HG03095 (cell line): ENCODE results near the gene UCHL1.

Experiments
- ATAC-seq: cut with Tn5 transposase; IDR thresholded peaks from one replicate; pipeline ENCODE4 v1.9.1; 2021; ENCODE audit warnings: moderate library complexity; ENCODE audit not compliant: unreplicated experiment

UCHL1 gene

DNA sequence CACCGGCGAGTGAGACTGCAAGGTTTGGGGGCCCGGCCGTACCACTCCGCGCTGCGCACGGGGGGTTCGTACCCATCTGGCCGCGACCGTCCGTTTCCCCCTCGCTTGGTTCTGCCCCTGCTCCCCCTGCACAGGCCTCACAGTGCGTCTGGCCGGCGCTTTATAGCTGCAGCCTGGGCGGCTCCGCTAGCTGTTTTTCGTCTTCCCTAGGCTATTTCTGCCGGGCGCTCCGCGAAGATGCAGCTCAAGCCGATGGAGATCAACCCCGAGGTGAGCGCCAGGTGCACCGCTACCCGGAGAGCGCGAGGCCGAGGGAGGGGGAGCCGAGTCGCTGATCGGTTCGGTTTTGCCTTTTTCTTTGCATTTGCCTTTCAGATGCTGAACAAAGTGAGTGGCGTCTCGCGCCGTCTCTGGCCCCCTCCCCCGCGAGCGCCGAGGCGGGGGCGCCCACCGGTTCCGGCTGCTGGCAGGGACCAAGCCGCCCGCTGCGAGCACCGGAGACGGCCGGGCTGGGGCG, at the start of gene UCHL1:
UCHL1 (plus strand) TSS at position 189 of the 517 bp plus-strand sequence; CDS start at position 238, 49 bp downstream.
- ATAC-seq: peak; percentile 48

DNA sequence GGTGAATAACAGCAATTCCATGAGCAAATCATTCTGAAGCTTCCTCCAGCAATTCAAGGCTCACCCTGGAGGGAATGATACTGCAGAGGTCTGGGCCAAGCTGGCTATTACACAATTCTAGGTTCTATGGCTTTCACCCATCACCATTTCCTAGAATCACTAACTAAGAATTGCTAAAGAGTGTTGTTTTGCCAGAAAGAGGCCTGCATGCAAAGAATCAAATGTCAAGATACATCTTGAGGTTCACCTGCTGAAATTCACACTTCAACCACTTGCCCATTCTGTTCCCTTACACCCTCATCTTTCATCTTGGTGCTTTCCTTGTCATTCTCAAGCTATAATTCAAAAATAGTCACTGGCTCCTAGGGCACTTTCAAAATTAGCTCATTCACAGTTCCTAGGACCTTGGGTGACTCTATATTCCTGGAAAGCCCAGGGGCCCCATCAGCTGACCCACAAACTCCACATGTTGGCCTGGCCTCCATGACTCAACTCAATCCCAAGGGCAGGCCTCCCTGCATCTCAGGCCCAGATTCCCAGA, 49.4 kb upstream of the UCHL1 start:
- no peak for ATAC-seq

DNA sequence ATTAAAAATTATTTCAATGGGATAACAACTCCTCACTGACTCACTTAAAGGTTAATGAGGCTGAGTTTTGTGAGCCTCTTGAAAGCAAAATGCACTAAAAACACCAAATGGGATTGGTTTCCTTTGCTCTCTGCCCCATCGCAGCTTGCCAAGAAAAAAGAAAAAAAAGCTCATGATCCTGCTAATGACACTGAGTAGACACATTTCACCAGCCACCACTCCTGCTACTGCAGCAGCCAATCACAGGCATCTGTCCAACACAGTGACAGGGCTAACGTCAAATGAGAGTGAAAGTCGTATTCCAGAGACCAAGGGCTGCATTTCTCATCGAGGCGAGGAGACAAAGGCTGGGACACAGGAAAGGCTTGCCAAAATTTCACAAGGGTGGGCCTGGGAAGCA, 47.5 kb upstream of the UCHL1 start:
- ATAC-seq: no peak

GRCh38 chr4:41209901-41210300, 46.8 kb upstream of the UCHL1 start:
- ATAC-seq: no peak

DNA sequence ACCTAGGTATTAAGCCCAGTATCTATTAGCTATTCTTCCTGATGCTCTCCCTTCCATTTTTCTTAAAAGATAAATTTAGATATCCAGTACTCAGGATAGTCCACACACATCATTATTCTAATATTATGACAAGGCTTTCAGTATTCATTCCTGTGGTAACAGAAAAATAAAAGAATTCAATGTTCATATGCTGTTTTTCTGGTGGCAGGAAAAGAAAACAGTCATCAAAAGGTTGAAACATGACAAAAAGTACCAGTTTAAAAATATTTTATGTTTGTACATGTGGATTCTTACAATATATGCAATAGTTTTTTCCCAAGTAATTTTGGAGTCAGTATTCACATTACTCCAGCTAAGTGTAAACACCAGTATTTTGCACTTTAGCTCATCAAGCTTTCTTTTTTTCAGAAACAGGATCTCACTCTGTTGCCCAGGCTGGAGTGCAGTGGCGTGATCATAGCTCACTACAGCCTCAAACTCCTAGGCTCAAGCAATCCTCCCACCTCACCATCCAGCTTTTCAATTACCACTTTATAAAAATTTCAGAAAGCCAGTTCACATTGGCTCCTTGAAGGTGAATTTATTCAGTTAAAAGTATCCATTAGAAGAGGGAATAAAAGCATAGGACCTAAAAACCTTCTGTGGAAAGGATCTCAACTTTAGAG, 44.6 kb upstream of the UCHL1 start:
- no peak for ATAC-seq

DNA sequence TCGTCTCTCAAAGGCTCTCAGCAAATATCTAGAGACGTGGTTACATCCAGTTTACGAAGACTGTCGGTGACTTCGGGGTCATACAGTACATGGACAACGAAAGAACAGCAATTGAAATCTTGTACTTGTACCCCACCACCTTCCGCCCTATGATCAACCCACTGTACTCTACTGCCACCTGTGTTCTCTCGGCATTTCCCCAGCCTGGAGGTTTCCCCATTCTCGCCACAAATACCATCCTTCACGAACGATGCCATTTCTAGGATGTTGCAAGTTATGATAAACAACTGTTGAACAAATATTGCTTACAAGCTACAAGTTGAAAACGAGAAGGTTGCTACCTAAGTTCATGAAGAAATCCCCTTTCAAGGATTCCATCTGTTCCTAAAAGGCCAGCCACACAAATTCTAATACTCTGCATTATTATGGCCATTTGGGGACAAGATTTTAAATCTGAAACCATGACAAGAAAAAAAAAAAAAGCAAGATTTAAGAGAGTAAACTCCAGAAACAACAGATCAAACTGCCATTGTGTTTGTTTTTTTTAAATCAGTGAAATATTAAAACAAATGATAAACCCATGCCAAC, 44.0 kb upstream of the UCHL1 start:
- no peak for ATAC-seq

DNA sequence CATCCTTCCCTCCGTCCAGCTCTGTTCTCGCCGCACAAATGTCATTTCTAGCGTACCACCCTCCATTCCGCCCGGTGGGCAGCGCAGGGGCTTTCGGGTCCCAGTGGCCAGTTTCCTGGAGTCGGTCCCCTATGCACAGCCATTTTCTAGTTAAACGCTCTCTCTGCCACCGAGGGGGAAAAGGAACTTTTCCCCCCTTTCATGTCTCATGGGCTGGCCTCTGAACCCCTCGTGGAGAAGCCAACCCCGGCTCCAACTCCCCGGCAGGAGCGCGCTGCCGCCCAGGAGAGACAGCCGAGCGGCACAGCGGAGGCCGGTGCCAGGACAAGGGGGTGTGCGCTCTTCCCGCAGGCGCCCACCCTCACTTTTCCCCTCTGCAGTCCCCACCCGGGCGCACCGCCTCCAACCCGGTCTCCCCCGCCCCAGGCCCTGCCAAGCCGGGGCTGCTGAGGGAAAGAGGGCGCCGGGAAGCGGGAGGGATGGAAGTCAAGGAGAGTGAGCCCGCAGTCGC, 43.0 kb upstream of the UCHL1 start:
- peak; percentile 3 for ATAC-seq

GRCh38 chr4:41214136-41214824, 42.4 kb upstream of the UCHL1 start, which contains the start of gene APBB2:
Gene APBB2, minus strand, starts transcription at chr4:41214542. Its CDS starts 181,288 bp downstream, at chr4:41033254.
- ATAC-seq: peak; percentile 52

DNA sequence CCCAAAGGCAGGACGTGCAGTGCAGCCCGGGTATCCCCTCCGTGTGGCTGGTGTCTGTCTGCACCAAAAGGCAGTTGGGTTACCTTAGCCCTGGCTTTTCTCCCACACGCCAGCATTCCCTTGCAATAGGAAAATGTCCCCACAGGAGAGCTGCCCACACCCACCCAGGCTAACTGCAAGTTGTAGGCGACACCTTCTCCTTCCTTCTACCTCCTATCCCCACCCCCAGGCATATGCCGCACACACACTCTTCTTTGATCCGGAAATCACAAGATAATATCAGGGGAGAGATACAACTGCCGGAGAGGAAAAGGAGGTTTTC, 41.9 kb upstream of the UCHL1 start:
- no peak for ATAC-seq

DNA sequence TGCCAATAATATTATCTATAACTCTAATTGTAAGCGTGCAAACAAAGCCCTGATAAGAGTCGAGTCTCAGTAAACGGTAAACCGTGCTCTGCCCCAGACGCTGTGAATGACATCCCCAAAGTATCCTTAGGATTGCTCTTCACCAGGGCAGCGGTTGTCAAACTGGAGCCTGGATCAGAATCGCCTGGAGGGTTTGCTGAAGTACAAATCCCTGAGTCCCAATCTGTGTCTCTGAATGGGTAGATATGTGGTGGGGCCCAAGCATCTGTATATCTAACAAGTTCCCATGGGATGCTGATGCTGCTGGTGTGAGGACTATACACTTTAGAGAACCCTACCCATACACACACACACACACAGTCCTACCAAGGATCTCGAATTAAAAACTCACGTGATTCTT, 41.6 kb upstream of the UCHL1 start:
- ATAC-seq: no peak

GRCh38 chr4:41215969-41216293, 40.8 kb upstream of the UCHL1 start:
- no peak for ATAC-seq

GRCh38 chr4:41216294-41217019, 40.3 kb upstream of the UCHL1 start:
- peak; percentile 55 for ATAC-seq

DNA sequence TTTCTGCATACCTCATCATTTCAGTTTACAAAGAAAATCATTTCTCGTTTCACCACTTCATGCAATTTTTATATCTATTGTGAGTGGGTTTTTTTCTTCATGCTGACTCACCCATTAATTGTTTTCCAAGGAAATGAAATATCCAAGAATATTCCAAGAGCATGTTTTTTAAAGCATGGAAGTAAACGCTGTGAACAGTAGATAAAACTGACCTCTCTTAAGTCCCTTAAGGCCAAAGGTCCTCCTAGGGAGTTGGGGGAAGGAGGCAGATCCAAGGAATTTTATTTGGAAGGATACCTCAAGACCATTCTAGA, 39.8 kb upstream of the UCHL1 start:
- ATAC-seq: no peak

GRCh38 chr4:41217374-41217773, 39.4 kb upstream of the UCHL1 start:
- no peak for ATAC-seq

DNA sequence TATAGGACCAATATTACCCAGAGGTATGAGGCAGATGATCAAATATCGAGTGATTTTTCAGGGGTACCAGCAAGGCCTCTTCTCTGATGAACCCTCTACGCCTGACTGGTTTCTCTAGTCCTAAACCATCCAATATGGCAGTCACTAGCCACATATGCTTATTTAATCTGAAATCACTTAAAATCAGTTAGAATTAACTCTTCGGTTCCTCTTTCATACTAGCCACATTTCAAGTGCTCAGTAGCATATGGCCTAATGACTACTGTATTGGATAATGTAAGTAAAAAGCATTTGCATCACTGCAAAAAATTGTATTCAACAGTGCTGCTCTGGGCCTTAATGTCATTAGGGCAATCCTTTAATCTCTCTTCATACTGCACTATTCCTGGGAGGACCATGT, 38.0 kb upstream of the UCHL1 start:
- no peak for ATAC-seq

GRCh38 chr4:41219421-41219950, 37.2 kb upstream of the UCHL1 start:
- no peak for ATAC-seq

- no peak for ATAC-seq
These were observed 34.7 kb upstream of the UCHL1 start for GRCh38 chr4:41221850-41222645.

DNA sequence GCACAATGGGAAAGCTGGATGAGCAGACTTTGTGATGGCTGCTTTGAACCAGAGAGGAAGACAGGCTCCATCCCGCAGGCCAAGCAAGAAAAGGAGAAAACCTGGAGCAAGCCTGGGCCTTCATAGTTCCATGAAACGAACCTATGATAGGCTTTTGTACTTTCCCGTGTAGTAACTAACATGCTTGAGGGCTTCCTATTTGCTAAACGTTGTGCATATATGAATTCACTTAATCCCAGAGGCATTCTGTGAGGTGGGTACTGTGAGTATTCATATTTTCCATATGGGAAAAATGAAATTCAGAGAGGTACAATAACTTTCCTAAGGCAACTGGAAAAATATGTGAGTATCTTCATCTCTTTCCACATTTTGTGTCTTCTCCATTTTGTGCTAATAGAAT, 28.8 kb upstream of the UCHL1 start:
- no peak for ATAC-seq

GRCh38 chr4:41232406-41232805, 24.3 kb upstream of the UCHL1 start:
- no peak for ATAC-seq

DNA sequence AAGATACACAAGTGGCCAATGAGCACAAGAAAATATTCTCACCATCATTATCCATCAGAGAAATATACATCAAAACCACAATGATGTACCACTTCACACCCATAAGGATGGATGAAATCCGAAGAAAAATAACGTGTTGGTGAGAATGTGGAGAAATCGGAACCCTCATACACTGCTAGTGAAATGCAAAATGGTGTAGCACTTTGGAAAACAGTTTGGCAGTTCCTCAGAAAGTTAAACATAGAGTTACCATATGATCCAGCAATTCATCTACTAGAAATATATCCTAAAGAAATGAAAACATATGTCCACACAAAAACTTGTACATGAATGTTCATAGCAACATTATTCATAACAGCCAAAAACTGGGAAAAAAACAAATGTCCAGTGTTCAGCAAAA, 23.9 kb upstream of the UCHL1 start:
- ATAC-seq: no peak
